Measurements from ENCODE around the gene TMEM53. TPM values are rescaled to one million over a fixed set of nuclear protein-coding genes. Genes with fewer than 3 reads are reported as not detected.

Gene TMEM53
- total RNA-seq, 1 donor from 2014 or later: 7.3 TPM

GRCh38 chr1:44635439-44635838 lies 38.8 kb downstream of the TMEM53 start:
- Histone ChIP-seq H3K4me3 (ENCODE audit: insufficient read depth, low read depth, low read length) (no peak overlapping the region), H3K4me2 (ENCODE audit: low read length) (no peak overlapping the region), H3K9me3 (ENCODE audit: insufficient read depth, low read depth, low read length) (no peaks in the 10 kb centered on the region), H4K20me1 (ENCODE audit: insufficient read depth, low read length) (peaks cover 27% of the 10 kb centered on the region), H3K79me2 (ENCODE audit: insufficient read depth, low read length) (peaks cover 36% of the 10 kb centered on the region), H3K36me3 (ENCODE audit: insufficient read depth, low read length) (peaks cover 22% of the 10 kb centered on the region), H3K9ac (ENCODE audit: low read length) (no peak overlapping the region), H3K4me1 (ENCODE audit: insufficient read depth, low read length) (peaks cover 17% of the 10 kb centered on the region), H2AFZ (ENCODE audit: low read depth, low read length) (no peak overlapping the region), H3K27ac (ENCODE audit: low read depth, low read length) (no peak overlapping the region), H3K27me3 (ENCODE audit: insufficient read depth, low read length) (no peaks in the 10 kb centered on the region)
- FAIRE-seq (no peak), DNase-seq (ENCODE audit: low read depth) (no peak)
- no peak for TF ChIP-seq CTCF (IDR thresholded peaks at IDR 0.05; ENCODE audit: insufficient read depth, low read depth, low read length)
- TF ChIP-seq EZH2 (IDR thresholded peaks at IDR 0.05; ENCODE audit: insufficient read depth, low read length): no peak
- Mint-ChIP-seq H3K27me3 (ENCODE audit: low read depth, unreplicated experiment) (no peaks in the 10 kb centered on the region), H3K9me3 (ENCODE audit: unreplicated experiment) (no peaks in the 10 kb centered on the region), H3K36me3 (ENCODE audit: low read depth, unreplicated experiment) (peaks cover 12% of the 10 kb centered on the region), H3K4me1 (ENCODE audit: low read depth, unreplicated experiment) (peaks cover 5% of the 10 kb centered on the region), H3K27ac (ENCODE audit: unreplicated experiment) (no peak overlapping the region), H3K4me3 (ENCODE audit: unreplicated experiment) (no peak overlapping the region)

DNA sequence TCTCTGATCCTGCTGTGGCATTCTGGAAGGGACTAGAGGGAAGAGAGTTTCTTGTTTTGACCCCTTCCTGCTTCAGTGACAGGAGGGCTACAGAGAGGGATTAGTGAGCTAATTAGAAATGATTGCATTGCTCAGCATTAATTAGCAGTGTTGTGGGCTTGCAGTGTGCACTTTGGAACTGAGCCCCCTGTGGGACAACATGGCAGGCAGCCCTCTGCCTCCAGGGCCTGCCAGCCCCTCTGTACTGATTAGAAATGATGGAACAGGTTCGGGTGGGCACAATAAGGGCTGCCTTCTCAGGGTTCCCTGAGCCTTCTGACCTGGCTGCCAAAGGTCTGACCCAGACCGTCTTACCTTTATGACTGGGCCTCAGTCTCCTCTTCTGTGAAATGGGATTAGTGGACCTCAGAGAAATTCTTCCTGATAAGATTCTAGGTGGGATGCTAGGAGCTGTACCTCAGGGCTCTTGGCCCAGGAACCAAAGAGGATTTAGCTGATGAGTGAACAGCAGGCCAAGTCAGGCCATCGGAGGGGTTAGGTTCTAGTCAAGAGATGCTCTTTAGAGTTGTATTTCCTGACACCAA lies 39.6 kb downstream of the TMEM53 start:
- H3K9ac ChIP-seq (ENCODE audit: low read length): no peak overlapping the region
- peaks cover 5% of the 10 kb centered on the region for H3K4me1 Mint-ChIP-seq (ENCODE audit: low read depth, unreplicated experiment)
- peaks cover 12% of the 10 kb centered on the region for H3K36me3 Mint-ChIP-seq (ENCODE audit: low read depth, unreplicated experiment)
- H3K4me1 ChIP-seq (ENCODE audit: insufficient read depth, low read length): peaks cover 18% of the 10 kb centered on the region
- no peak overlapping the region for H3K27ac Mint-ChIP-seq (ENCODE audit: unreplicated experiment)
- peaks cover 22% of the 10 kb centered on the region for H3K36me3 ChIP-seq (ENCODE audit: insufficient read depth, low read length)
- no peak for TF ChIP-seq CTCF (IDR thresholded peaks at IDR 0.05; ENCODE audit: insufficient read depth, low read depth, low read length)
- no peak for TF ChIP-seq EZH2 (IDR thresholded peaks at IDR 0.05; ENCODE audit: insufficient read depth, low read length)
- no peaks in the 10 kb centered on the region for H3K27me3 Mint-ChIP-seq (ENCODE audit: low read depth, unreplicated experiment)
- H3K4me3 ChIP-seq (ENCODE audit: insufficient read depth, low read depth, low read length): no peak overlapping the region
- H2AFZ ChIP-seq (ENCODE audit: low read depth, low read length): no peak overlapping the region
- H3K27me3 ChIP-seq (ENCODE audit: insufficient read depth, low read length): no peaks in the 10 kb centered on the region
- H4K20me1 ChIP-seq (ENCODE audit: insufficient read depth, low read length): peaks cover 27% of the 10 kb centered on the region
- no peaks in the 10 kb centered on the region for H3K9me3 ChIP-seq (ENCODE audit: insufficient read depth, low read depth, low read length)
- no peak overlapping the region for H3K27ac ChIP-seq (ENCODE audit: low read depth, low read length)
- H3K79me2 ChIP-seq (ENCODE audit: insufficient read depth, low read length): peaks cover 36% of the 10 kb centered on the region
- no peak overlapping the region for H3K4me3 Mint-ChIP-seq (ENCODE audit: unreplicated experiment)
- H3K9me3 Mint-ChIP-seq (ENCODE audit: unreplicated experiment): no peaks in the 10 kb centered on the region
- no peak overlapping the region for H3K4me2 ChIP-seq (ENCODE audit: low read length)
- DNase-seq (ENCODE audit: low read depth) (no peak), FAIRE-seq (no peak)

- Histone ChIP-seq H3K36me3 (ENCODE audit: insufficient read depth, low read length) (peaks cover 9% of the 10 kb centered on the region), H3K27me3 (ENCODE audit: insufficient read depth, low read length) (no peaks in the 10 kb centered on the region), H3K9ac (ENCODE audit: low read length) (peak overlapping the region; percentile 91), H4K20me1 (ENCODE audit: insufficient read depth, low read length) (peaks cover 19% of the 10 kb centered on the region), H3K9me3 (ENCODE audit: insufficient read depth, low read depth, low read length) (no peaks in the 10 kb centered on the region), H3K4me1 (ENCODE audit: insufficient read depth, low read length) (peaks cover 27% of the 10 kb centered on the region), H3K4me3 (ENCODE audit: insufficient read depth, low read depth, low read length) (peak overlapping the region; percentile 70), H3K27ac (ENCODE audit: low read depth, low read length) (peak overlapping the region; percentile 62), H3K4me2 (ENCODE audit: low read length) (peak overlapping the region; percentile 98), H2AFZ (ENCODE audit: low read depth, low read length) (peak overlapping the region; percentile 59), H3K79me2 (ENCODE audit: insufficient read depth, low read length) (peaks cover 34% of the 10 kb centered on the region)
- Mint-ChIP-seq H3K9me3 (ENCODE audit: unreplicated experiment) (no peaks in the 10 kb centered on the region), H3K36me3 (ENCODE audit: low read depth, unreplicated experiment) (peaks cover 12% of the 10 kb centered on the region), H3K27me3 (ENCODE audit: low read depth, unreplicated experiment) (no peaks in the 10 kb centered on the region), H3K4me3 (ENCODE audit: unreplicated experiment) (peak overlapping the region; percentile 89), H3K27ac (ENCODE audit: unreplicated experiment) (peak overlapping the region; percentile 97), H3K4me1 (ENCODE audit: low read depth, unreplicated experiment) (peaks cover 5% of the 10 kb centered on the region)
- FAIRE-seq (no peak), DNase-seq (ENCODE audit: low read depth) (no peak)
- no peak for TF ChIP-seq CTCF (IDR thresholded peaks at IDR 0.05; ENCODE audit: insufficient read depth, low read depth, low read length)
- TF ChIP-seq EZH2 (IDR thresholded peaks at IDR 0.05; ENCODE audit: insufficient read depth, low read length): no peak
These were observed 41.7 kb downstream of the TMEM53 start for GRCh38 chr1:44632598-44632997.

All from astrocyte (in vitro differentiated cells and primary cell).